SH-SY5Y (cell line): Measurements from ENCODE around the gene FATE1.

ENCODE experiments used
- GATA2 ChIP-seq: IDR thresholded peaks from 2 replicates; pipeline ENCODE4 v1.6.1; 2011; ENCODE audit warnings: mild to moderate bottlenecking, low read depth, low read length
- GATA3 ChIP-seq: IDR thresholded peaks from 2 replicates; pipeline ENCODE4 v1.6.1; 2011; ENCODE audit warnings: low read depth, mild to moderate bottlenecking, low read length, moderate library complexity

DNA sequence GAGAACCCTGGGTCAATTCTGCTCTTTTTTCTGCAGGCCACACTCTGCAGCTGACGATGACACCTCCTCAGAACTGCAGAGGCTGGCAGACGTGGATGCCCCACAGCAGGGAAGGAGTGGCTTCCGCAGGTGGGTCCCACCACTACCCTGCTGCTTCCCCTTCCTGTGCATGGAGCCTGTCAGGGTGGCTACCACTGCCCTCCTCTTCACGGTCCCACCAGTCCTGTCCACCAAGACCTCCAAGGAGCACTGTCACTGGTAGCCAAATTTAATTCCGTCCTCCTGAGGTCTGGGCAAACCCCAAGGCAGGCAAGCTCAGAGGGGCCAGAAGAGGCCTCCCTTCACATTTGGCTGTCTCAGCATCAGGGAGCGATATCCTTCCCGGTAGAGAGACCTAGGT lies 22.9 kb downstream of the FATE1 start:
- TF ChIP-seq GATA2 = no peak
- TF ChIP-seq GATA3 = no peak
